HL-60/S4 treated with phorbol 12-myristate 13-acetate at 8.2 ng/mL for 4 days and 3 days (cell line): Measurements from ENCODE around the gene TRIM24.
"Not testable (repeated sequence)": the region's sequence is repeated elsewhere in the genome, so short reads cannot be mapped to it uniquely, and the experiment has no call there.

Source experiments
- in situ Hi-C: fragments of 300-500 bp; cut with MboI; formaldehyde crosslinking; loops from 2 replicates; pipeline ENCODE4 v1.15.0; 2022; ENCODE audit warnings: low sequenced_read_pairs

The TRIM24 gene

DNA sequence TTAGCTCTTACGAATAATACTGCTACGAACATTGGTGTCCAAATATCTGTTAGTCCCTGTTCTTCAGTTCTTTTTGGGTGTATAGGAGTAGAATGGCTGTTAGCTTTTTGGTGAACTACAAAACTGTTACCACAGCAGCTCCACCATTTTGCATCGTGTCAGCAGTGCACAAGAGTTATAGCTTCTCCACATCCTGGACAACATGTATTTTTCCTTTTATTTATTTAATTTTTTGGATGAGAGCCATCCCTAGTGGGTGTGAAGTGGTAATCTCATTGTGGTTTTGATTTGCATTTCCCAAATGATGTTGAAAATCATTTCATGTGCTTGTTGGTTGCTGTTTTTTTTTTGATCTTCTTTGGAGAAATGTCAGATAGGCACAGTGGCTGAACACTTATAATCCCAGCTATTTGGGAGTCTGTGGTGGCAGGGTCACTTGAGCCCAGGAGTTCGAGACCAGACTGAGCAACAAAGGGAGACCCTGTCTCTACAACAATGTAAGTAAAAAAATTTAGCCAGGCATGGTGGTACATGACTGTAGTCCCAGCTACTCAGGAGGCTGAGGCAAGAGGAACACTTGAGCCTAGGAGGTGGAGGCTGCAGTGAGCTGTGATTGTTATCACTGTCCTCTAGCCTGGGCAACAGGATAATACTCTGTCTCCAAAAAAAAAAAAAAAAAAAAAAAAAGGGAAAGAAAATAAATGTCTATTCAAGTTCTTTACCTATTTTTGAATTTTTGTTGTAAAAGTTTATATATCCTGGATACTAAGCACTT is 31.7 kb downstream of the TRIM24 start:
- in situ Hi-C loops: no loop called here

- in situ Hi-C loops: no loop called here
Observed at GRCh38 chr7:138492423-138492822, 32.4 kb downstream of the TRIM24 start.

- in situ Hi-C loops: no loop called here
Observed at GRCh38 chr7:138493535-138493934, 33.5 kb downstream of the TRIM24 start.

DNA sequence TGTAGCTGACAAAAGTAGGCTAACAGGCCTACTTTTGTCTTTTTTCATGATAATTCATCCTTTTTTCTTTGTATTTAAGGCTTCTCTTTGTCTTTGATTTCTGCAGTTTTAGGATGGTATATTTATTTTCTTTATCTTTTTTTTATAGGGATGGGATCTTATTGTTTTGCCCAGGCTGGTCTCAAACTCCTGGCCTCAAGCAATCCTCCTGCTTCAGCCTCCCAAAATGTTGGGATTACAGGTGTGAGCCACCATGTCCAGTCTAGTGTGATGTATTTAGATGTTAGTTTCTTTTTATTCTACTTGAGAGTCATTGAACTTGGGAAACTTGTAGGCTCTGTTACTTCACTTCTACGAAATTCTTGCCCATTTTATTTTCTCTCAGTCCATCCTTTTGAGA is 35.4 kb downstream of the TRIM24 start:
- in situ Hi-C loops: no loop called here

DNA sequence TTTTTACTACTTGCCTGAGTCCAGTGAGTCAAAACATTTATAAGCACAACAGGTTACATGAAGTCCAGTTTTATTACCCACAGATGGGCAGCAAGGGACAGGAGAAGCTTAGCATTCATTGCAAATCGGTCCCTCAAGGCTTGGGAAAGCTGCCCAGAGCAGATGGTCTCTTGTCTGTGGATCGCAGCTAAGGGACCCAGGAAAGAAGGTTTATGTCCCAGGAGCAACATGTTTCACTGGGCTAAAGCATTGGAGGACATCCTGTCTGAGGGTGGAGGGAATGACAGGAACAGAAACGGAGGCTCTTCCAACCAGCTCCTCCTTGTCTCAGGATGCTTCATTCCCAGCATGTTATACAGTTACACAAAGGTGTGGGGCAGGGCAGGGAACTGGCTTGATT is 39.3 kb downstream of the TRIM24 start:
- in situ Hi-C loops: no loop called here

DNA sequence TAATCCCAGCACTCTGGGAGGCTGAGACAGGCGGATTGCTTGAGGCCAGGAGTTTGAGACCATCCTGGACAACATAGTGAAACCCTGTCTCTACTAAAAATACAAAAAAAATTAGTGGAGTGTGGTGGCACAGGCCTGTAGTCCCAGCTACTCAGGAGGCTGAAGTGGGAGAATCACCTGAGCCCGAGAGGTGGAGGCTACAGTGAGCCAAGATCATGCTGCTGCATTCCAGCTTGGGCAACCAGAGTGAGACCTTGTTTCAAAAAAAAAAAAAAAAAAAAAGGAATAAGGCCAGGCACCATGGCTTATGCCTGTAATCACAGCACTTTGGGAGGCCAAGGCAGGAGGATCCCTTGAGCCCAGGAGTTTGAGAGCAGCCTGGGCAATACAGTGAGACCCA is 40.2 kb downstream of the TRIM24 start:
- in situ Hi-C loops: not testable (repeated sequence)

- in situ Hi-C loops: no loop called here
Observed at GRCh38 chr7:138500892-138501291, 40.8 kb downstream of the TRIM24 start.

GRCh38 chr7:138502023-138502767 is 42.1 kb downstream of the TRIM24 start:
- in situ Hi-C loops: no loop called here

GRCh38 chr7:138505361-138505873 is 45.4 kb downstream of the TRIM24 start:
- in situ Hi-C loops: no loop called here

- in situ Hi-C loops: no loop called here
Observed at GRCh38 chr7:138506764-138507163, 46.7 kb downstream of the TRIM24 start.

DNA sequence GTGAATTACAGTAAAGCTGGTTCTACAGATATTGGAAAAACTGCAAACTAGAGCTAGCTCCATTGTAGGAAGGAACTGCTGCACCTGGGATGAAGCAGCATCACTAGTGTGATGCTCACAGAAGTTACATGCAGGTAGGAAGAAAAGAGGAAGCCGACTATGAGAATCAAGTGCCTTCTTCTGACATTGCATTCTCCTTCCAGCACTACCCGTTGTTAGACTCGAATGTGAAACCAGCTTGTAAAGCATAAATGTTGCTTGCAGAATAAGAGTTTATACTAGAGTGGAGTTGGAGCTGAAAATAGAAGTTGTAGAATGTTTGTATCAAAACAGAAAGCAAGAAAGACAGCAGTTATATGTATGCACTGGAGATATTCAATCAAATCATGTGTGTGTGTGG is 49.9 kb downstream of the TRIM24 start:
- in situ Hi-C loops: no loop called here

DNA sequence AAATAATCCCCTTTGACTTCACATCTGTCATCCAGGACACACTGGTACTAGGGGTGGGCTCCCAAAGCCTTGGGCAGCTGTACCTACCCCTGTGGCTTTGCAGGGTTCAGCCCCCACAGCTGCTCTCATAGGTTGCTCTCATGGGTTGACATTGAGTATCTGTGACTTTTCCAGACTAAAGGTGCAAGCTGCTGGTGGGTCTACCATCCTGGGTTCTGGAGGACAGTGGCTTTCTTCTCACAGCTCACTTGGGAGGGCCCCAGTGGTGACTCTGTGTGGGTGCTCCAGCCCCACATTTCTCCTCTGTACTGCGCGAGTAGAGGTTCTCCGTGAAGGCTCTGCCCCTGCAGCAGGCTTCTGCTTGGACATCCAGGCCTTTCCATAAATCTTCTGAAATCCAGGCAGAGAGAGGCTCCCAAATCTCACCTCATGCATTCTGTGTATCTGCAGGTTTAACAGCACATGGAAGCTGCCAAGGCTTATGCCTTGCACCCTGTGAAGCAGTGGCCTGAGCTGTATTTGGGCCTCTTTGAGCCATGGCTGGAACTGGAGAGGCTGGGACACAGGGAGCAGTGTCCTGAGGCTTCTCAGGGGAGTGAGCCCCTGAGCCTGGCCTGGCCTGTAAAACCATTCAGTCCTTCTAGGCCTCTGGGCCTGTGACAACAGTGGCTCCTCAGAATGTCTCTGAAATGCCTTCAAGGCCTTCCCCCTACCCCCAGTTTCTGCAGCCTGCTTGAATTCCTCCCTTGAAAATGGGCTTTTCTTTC is 52.2 kb downstream of the TRIM24 start:
- in situ Hi-C loops: no loop called here

DNA sequence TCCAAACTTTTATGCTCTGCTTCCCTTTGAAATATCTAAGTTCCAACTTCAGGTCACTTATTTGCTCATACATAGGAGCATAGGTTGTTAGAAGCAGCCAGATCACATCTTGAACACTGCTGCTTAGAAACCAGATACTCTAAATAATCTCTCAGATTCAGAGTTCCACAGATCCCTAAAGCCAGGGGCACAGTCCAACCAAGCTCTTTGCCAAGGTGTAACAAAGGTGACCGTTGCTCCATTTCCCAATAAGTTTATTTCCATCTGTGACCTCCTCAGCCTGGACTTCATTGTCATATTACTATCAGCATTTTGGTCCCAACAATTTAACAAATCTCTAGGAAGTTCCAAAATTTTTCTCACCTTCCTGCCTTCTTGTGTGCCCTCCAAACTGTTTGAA is 52.8 kb downstream of the TRIM24 start:
- in situ Hi-C loops: no loop called here

DNA sequence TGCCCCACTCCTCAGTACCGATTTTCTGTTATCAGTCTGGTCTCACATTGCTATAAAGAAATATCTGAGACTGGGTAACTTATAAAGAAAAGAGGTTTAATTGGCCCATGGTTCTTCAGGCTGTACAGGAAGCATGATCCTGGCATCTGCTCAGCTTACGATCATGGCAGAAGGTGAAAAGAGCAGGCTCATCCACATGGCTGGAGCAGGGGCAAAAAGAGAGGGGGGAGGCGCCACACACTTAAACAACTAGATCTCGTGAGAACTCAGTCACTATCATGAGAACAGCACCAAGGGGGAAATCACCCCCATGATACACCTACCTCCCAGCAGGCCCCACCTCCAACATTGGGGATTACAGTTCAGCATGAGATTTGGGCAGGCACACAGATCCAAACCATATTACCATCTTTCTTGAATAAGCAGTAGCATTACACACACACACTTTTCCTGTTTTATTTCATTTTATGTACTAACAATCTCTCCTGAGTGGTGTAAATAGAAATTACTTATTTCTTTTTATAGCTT is 53.3 kb downstream of the TRIM24 start:
- in situ Hi-C loops: no loop called here

- in situ Hi-C loops: no loop called here
Observed at GRCh38 chr7:138514044-138514443, 54.0 kb downstream of the TRIM24 start.

DNA sequence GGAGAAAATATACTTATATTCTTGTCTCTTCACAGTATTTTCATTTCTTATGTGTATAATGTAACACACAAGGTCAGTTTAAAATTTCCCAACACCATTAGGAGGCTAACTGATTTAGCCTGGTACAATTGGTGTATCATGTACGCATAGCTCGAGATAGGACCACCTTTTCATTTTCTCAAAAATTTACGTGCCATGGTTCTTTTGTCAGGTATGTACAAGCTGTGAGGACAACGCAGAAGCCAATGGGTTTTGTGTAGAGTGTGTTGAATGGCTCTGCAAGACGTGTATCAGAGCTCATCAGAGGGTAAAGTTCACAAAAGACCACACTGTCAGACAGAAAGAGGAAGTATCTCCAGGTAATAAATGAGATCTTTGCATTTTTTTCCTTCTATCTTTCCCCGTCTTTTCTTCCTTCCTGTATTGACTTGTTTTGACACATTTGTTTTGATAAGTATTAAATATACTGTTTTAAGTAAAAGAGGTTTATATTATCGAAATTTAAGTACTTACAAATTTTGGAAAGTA is 55.0 kb downstream of the TRIM24 start:
- in situ Hi-C loops: no loop called here

DNA sequence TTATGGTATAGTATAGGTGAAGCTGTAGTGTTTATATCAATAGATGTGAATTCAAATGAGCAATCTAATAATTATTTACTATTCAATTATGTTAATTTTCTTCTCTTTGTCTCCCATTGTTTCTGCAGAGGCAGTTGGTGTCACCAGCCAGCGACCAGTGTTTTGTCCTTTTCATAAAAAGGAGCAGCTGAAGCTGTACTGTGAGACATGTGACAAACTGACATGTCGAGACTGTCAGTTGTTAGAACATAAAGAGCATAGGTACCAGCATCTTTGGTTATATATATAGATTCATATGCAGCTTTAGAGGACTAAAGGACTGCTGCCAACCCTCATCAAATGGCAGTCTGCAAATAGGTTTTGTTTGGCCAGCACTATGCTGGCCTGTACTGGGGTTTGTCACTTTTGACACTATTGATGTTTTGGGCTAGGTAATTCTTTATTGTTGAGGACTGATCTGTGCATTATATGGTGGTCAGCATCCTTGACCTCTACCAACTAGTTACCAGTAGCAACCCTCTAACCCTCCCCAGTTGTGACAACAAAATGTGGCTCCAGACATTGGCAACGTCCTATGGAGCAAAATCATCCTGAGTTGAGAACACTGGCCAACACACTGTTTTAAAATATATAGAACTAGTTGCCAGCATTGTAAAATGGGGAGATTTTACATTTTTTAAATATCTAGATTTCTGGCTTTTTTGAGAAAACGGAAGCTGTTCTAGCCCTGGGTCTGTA is 59.2 kb downstream of the TRIM24 start:
- in situ Hi-C loops: no loop called here

GRCh38 chr7:138520742-138521141 is 60.7 kb downstream of the TRIM24 start:
- in situ Hi-C loops: no loop called here

GRCh38 chr7:138521837-138522461 is 61.9 kb downstream of the TRIM24 start:
- in situ Hi-C loops: no loop called here

GRCh38 chr7:138524259-138524658 is 64.2 kb downstream of the TRIM24 start:
- in situ Hi-C loops: no loop called here
